Tibial nerve (tissue), 4 donors: Measurements from ENCODE around the gene TRIM68. TPM values are rescaled to one million over a fixed set of nuclear protein-coding genes. Genes with fewer than 3 reads are reported as not detected.

Experiments used
- DNase-seq, 2 donors: peaks; one replicate each; pipeline ENCODE4 v3.0.0-alpha.2; 2019; ENCODE audit warnings: low spot score in 2 of 2
- H3K27ac ChIP-seq, 4 donors: fragments of 200-600 bp; sonication (generic) in 3 of 4; one replicate each; pipeline ENCODE4 v1.5.1; 2017 to 2019; ENCODE audit warnings: mild to moderate bottlenecking in 1 of 4
- H3K27me3 ChIP-seq, 2 donors: fragments of 200-600 bp; sonication (generic) in 1 of 2; one replicate each; pipeline versions ENCODE4 v1.5.1 to v1.6.0; 2017 to 2019
- H3K36me3 ChIP-seq, 3 donors: fragments of 200-600 bp; sonication (generic); one replicate each; pipeline ENCODE4 v1.5.1; 2018 to 2019
- H3K4me1 ChIP-seq, 4 donors: fragments of 200-600 bp; sonication (generic) in 3 of 4; one replicate each; pipeline ENCODE4 v1.5.1; 2017 to 2019
- H3K4me3 ChIP-seq, 4 donors: fragments of 200-600 bp; sonication (generic) in 3 of 4; one replicate each; pipeline ENCODE4 v1.5.1; 2017 to 2019; ENCODE audit warnings: mild to moderate bottlenecking in 1 of 4, moderate library complexity in 1 of 4
- H3K9me3 ChIP-seq, 4 donors: fragments of 200-600 bp; sonication (generic) in 3 of 4; one replicate each; pipeline ENCODE4 v1.5.1; 2017 to 2019
- EP300 ChIP-seq, 2 donors: sonication (generic); formaldehyde crosslinking; IDR thresholded peaks; one replicate each; pipeline ENCODE4 v1.6.1; 2017; ENCODE audit warnings: antibody characterized with exemption in 2 of 2, mild to moderate bottlenecking in 1 of 2
- POLR2A ChIP-seq, 2 donors: fragments of 450-650 bp; IDR thresholded peaks; one replicate each; pipeline ENCODE4 v1.6.1; 2017; ENCODE audit warnings: antibody characterized with exemption in 2 of 2, mild to moderate bottlenecking in 2 of 2, moderate library complexity in 2 of 2
- WGBS, 2 donors: methylation state at CpG; one replicate each; pipeline ENCODE4 v1.1.5; 2018; 5-methylcytosine and 5-hydroxymethylcytosine counted together
- total RNA-seq, 4 donors: library from RNA; depleted of rRNA; stranded (reverse); fragments of >200 nt; gene quantifications; one replicate each; pipeline ENCODE4 v1.1.0, GENCODE V29; 2016
- TF ChIP-seq, protein P1 (sequence below), 5 experiments: fragments of 200-600 bp in 3 of 5; fragments of 450-650 bp in 2 of 5; sonication (generic) in 3 of 5; IDR thresholded peaks; one replicate each; pipeline ENCODE4 v1.5.1; 2016 to 2019; ENCODE audit warnings: antibody characterized with exemption in 5 of 5, mild to moderate bottlenecking in 3 of 5, moderate library complexity in 2 of 5

The TRIM68 gene
- total RNA-seq, 4 donors from 2014 or later, result 8.1 to 14.2 (median 11.8) TPM

DNA sequence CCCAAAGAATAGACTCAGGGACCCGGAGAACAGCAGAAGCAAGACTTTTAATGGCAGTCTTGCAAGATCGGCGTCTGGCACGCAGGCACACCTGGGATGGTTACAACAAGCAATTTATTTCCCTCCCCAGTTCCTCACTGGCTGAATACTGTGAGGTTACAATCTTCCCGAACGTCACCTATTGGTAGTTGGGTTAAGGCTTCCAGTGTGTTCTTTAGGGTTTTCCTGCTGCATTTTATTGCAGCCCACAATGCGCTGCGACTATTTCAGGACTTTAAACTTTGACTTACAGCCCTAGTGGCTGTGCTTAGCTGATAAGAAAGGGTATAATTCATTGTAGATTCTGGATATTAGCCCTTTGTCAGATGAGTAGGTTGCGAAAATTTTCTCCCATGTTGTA, 11.5 kb upstream of the TRIM68 start:
- H3K9me3 ChIP-seq, result no peaks in the 10 kb centered on the region
- no peak for DNase-seq
- TF ChIP-seq, protein P1, sequence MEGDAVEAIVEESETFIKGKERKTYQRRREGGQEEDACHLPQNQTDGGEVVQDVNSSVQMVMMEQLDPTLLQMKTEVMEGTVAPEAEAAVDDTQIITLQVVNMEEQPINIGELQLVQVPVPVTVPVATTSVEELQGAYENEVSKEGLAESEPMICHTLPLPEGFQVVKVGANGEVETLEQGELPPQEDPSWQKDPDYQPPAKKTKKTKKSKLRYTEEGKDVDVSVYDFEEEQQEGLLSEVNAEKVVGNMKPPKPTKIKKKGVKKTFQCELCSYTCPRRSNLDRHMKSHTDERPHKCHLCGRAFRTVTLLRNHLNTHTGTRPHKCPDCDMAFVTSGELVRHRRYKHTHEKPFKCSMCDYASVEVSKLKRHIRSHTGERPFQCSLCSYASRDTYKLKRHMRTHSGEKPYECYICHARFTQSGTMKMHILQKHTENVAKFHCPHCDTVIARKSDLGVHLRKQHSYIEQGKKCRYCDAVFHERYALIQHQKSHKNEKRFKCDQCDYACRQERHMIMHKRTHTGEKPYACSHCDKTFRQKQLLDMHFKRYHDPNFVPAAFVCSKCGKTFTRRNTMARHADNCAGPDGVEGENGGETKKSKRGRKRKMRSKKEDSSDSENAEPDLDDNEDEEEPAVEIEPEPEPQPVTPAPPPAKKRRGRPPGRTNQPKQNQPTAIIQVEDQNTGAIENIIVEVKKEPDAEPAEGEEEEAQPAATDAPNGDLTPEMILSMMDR (IDR thresholded peaks at IDR 0.05), result no peak
- H3K27me3 ChIP-seq, result no peaks in the 10 kb centered on the region
- H3K4me3 ChIP-seq, result no peak overlapping the region
- H3K27ac ChIP-seq, result no peak overlapping the region
- H3K36me3 ChIP-seq, result no peaks in the 10 kb centered on the region
- WGBS, 2 donors, result 76 to 78% methylated on average over 9 of the region's 9 CpGs
- H3K4me1 ChIP-seq, result no peaks in the 10 kb centered on the region

DNA sequence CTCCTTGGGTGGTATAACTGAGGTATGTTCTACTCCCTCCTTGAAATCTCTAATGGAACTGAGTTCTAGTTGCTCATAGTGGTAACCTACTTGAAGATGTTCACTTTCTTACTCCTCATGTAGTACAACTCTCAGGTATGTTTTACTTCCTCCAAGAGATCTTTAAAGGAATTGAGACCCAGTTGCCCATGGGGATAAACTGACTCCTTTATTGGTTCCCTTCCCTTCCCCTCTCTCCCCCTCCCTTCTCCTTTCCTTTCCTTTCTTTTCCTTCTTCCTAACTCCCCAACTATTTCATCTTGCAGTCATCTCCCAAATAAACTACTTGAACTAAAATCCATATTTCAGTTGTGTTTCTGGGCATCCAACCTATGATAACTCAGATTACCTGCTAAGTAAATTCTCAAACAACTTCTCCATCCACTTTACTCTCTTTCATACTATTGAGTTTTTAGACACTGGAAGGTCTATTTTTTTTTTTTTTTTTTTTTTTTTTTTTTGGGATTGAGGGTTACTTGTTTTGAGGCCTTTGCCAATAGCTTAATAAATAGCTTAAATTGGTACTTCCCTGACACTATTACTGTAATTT, 7.9 kb upstream of the TRIM68 start:
- Histone ChIP-seq H3K27me3 (no peaks in the 10 kb centered on the region), H3K9me3 (no peaks in the 10 kb centered on the region), H3K27ac (no peak overlapping the region), H3K36me3 (no peaks in the 10 kb centered on the region), H3K4me1 (no peaks in the 10 kb centered on the region), H3K4me3 (no peak overlapping the region)
- TF ChIP-seq POLR2A (IDR thresholded peaks at IDR 0.05) (no peak), EP300 (IDR thresholded peaks at IDR 0.05) (no peak)
- TF ChIP-seq, protein P1 (IDR thresholded peaks at IDR 0.05), result no peak
- DNase-seq, result no peak

DNA sequence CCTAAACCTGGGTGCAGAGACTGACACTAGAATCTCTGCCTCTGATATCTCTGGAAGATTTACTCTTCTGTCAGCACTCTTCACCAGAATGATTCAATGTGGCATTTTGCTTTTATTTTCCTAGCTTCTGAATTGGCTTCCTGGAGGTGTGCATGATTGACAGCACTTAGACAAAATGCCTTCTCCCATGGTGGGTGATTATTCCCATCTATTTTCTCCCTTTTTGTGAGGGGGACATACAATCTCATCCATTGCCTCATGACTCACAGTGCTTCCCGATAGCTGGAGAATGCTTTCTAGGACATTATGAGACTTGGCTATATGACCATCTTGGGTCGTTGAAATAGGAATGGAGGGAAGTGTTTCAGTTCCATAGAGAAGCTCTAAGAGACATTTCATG, 4.0 kb upstream of the TRIM68 start:
- H3K36me3 ChIP-seq, result no peaks in the 10 kb centered on the region
- no peak for TF ChIP-seq POLR2A (IDR thresholded peaks at IDR 0.05)
- TF ChIP-seq EP300 (IDR thresholded peaks at IDR 0.05), result no peak
- TF ChIP-seq, protein P1 (IDR thresholded peaks at IDR 0.05), result no peak
- no peaks in the 10 kb centered on the region for H3K27me3 ChIP-seq
- H3K4me1 ChIP-seq, result peaks cover 0 to 11% (median 3%) of the 10 kb centered on the region in 4 donors
- WGBS, 2 donors, result 81 to 90% methylated on average over 2 of the region's 2 CpGs
- no peak for DNase-seq
- no peaks in the 10 kb centered on the region for H3K9me3 ChIP-seq
- no peak overlapping the region for H3K27ac ChIP-seq
- H3K4me3 ChIP-seq, result no peak overlapping the region

DNA sequence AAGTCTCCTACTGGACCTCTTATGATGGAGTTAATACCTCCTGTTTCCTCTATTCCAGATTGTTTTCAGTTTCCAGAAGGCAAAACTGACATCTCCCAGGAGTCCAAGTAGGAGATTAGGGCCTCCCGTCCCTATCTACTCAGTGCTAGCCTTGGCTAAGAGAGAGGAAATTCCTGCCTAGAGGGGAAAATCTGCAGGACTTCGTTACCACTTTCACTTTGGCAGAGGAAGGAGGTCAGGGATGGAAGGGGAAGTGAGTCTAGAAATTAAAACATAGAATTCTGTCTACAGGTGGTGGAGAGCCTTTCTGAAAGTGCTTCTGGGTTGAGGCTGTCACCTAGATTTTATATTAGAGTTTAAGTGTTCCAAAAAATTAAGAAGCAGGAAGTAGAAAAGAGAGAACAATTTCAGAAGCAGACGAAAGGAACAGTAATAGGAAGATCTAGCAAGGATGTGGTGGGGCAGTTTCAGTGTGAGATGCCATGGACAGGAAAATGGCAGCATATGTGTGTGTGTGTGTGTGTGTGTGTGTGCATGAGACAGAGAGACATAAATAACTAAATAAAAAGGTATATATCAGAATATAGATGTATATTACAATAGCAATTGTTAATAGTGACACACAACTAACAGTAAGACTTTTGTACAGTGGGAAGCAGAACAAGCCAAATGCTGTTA, 2.4 kb upstream of the TRIM68 start:
- Histone ChIP-seq H3K4me1 (peaks cover 0 to 24% (median 11%) of the 10 kb centered on the region in 4 donors), H3K27ac (no peak overlapping the region), H3K9me3 (no peaks in the 10 kb centered on the region), H3K27me3 (no peaks in the 10 kb centered on the region), H3K36me3 (no peaks in the 10 kb centered on the region), H3K4me3 (peak overlapping the region in 1 of 4 donors; percentile 9)
- TF ChIP-seq, protein P1 (IDR thresholded peaks at IDR 0.05), result no peak
- no peak for TF ChIP-seq EP300 (IDR thresholded peaks at IDR 0.05)
- TF ChIP-seq POLR2A (IDR thresholded peaks at IDR 0.05), result no peak
- no peak for DNase-seq
- WGBS, 2 donors, result 46 to 50% methylated on average over 3 of the region's 3 CpGs

DNA sequence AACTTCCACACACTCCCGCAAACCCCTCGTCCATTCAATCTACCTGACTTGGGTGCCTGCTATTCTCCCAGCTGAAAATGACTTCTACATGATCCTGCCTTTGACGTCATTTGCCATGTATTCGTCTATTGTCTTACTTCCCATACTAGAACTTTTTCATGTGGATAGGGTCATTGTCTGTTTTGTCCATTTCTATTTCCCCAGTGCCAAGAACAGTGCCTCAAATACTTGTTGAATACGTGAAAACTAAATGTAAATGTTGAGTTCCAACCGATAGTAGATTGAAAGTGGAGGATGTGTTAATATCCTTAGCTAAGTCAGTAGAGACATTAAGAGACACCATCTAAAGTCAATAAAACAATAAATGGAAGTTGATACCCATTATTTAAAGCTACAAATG, 935 bp downstream of the TRIM68 start:
- no peak for TF ChIP-seq EP300 (IDR thresholded peaks at IDR 0.05)
- no peak for TF ChIP-seq POLR2A (IDR thresholded peaks at IDR 0.05)
- TF ChIP-seq, protein P1 (IDR thresholded peaks at IDR 0.05), result no peak
- peaks cover under 1 to 32% (median 2%) of the 10 kb centered on the region in 3 donors for H3K36me3 ChIP-seq
- peak overlapping the region; percentile 62 to 78 (median 64) for H3K4me3 ChIP-seq
- H3K27ac ChIP-seq, result peak overlapping the region; percentile 83 to 94 (median 89)
- H3K9me3 ChIP-seq, result no peaks in the 10 kb centered on the region
- WGBS, 2 donors, result 38% methylated on average over 6 of the region's 6 CpGs
- peaks cover 0 to 27% (median 11%) of the 10 kb centered on the region in 4 donors for H3K4me1 ChIP-seq
- no peaks in the 10 kb centered on the region for H3K27me3 ChIP-seq
- DNase-seq, result no peak
